HG03095 (cell line): ENCODE data around the gene TMEM88.

Experiments used
- ATAC-seq: cut with Tn5 transposase; IDR thresholded peaks from one replicate; pipeline ENCODE4 v1.9.1; 2021; ENCODE audit warnings: moderate library complexity; ENCODE audit not compliant: unreplicated experiment

Gene TMEM88

DNA sequence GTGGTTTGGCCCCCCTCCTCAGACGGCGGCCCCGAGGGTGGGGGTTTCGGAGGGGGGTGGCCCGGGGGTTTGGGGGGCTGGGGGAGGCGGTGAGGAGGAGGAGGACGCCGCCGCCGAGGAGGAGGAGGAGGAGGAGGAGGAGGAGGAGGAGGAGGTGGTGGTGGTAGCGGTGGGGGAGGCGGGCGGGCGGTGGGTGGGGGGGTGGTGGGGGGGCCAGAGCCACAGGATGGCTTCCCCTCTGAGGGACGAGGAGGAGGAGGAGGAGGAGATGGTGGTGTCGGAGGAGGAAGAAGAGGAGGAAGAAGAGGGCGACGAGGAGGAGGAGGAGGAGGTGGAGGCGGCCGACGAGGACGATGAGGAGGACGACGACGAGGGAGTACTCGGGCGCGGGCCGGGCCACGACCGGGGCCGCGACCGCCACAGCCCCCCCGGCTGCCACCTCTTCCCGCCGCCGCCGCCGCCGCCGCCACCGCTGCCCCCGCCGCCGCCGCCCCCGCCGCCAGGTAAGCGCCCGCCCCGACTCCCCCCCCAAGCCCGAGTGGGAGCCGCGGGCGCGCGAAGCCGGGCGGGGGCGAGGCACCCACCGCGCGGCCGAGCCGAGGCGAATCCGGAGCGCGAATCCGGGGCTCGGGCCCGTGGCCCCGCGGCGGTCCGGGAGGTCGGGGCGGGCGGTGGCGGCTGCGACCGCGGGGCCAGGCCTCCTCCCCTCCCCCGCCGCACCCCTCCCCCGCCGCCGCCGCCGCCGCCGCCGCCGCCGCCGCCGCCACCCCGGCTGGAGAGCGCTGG, 29.9 kb downstream of the TMEM88 start:
- no peak for ATAC-seq

GRCh38 chr17:7885367-7886226, 30.7 kb downstream of the TMEM88 start:
- no peak for ATAC-seq

- ATAC-seq: no peak
Observed at GRCh38 chr17:7886227-7887037, 31.6 kb downstream of the TMEM88 start.

GRCh38 chr17:7887038-7887481, 32.2 kb downstream of the TMEM88 start:
- no peak for ATAC-seq

GRCh38 chr17:7887482-7888183, 32.8 kb downstream of the TMEM88 start:
- ATAC-seq: no peak

GRCh38 chr17:7888184-7888920, 33.5 kb downstream of the TMEM88 start, which contains the start of gene CHD3:
CHD3 (plus strand) TSS chr17:7888789; CDS start chr17:7889001, 212 bp downstream.
- ATAC-seq: no peak

DNA sequence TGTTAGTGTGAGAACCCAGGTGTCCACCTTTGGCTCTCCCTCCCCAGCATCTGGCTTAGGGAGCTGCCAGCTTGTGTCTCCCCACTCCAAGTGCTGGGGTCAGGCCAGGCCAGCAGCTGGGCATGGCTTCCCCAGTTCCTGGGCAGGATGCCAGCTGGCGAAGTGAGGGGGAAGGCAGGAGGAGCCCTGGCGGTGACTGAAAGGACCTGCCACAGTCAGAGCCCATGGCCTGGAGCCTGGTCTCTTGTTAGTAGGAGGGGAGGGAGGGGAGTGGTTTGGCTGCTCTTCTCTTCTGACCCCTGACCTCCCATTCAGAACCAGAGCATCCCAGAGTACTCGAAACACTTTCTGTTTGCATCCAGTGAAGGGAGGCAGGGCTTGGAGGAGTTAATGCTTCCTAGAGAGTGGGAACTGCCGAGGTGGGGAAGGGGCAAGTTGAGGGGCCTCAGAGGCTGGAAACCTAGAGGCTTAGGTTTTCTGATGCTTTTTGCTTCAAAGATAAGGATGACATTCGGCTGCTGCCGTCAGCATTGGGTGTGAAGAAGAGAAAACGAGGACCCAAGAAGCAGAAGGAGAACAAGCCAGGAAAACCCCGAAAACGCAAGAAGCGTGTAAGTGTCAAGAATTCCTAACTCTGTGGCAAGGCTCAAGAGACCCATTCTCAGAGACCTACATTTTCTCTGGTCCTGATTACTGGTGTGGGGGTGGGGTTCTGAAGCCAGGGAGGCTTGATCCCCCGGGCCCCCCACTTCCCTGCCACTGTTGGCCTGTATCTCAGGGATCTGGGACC, 34.5 kb downstream of the TMEM88 start:
- ATAC-seq: no peak

DNA sequence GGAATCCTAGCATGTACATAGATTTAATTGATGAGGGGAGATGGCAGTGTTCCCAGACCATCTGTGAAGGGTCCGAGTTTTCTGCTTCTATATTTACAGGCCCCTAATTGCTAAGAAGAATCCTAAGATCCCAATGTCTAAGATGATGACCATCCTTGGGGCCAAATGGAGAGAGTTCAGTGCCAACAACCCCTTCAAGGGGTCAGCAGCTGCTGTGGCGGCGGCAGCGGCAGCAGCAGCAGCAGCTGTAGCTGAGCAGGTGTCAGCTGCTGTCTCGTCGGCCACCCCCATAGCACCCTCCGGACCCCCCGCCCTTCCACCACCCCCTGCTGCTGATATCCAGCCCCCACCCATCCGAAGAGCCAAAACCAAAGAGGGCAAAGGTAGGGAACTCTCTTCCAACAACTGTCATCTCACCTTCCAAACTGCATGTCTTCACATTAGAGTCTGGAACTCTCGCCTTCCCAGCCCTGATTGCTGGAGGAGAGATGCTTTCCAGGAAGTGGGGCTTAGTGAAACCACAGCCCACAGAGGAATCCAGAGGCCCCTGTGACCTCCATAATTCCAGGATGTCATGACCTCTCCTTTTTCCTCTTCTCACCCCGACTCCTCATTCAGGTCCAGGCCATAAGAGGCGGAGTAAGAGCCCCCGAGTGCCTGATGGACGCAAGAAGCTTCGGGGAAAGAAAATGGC, 38.5 kb downstream of the TMEM88 start:
- ATAC-seq: no peak

GRCh38 chr17:7894226-7894625, 39.4 kb downstream of the TMEM88 start:
- no peak for ATAC-seq

DNA sequence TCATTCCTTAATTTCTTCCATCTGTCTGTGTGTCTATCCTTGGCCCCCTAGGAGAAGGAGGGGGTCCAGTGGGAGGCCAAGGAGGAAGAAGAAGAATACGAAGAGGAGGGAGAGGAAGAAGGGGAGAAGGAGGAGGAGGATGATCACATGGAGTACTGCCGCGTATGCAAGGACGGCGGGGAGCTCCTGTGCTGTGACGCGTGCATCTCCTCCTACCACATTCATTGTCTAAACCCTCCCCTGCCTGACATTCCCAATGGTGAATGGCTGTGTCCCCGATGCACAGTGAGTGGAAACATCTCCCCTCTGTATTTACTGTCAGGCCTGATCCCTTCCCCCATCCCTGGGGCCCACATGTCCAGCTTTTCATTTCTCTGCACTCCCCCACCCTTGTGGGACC, 40.0 kb downstream of the TMEM88 start:
- ATAC-seq: no peak

DNA sequence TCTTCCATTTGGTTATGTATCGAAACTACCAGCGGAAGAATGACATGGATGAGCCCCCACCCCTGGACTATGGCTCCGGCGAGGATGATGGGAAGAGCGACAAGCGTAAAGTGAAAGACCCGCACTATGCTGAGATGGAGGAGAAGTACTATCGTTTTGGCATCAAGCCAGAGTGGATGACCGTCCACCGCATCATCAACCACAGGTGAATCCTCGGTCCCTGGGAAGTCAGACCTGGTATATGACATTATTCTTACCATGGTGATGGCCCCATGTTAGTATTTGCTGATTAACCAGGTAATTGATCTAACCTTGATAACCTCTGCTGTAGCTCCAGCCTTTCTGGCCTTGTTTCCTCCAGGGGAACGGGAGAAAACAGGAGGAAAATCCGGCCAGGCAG, 42.2 kb downstream of the TMEM88 start:
- no peak for ATAC-seq

DNA sequence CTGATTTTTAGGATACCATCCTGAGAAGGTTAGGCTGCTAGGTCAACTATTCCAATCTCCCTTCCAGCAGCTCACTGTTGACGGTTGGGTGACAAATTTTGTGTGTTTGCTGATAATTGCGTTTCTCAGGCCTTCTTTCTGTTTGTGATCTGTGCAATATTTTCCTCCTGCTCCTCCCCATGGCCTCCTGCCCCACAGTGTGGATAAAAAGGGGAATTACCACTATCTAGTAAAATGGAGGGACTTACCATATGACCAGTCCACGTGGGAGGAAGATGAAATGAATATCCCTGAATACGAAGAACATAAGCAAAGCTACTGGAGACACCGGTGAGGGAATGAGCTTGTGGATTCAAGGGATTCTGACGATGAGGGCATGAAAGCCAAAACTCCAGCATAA, 42.9 kb downstream of the TMEM88 start:
- ATAC-seq: no peak

GRCh38 chr17:7903154-7904103, 48.6 kb downstream of the TMEM88 start:
- no peak for ATAC-seq
